Measurements from ENCODE around the gene CEP112. TPM values are rescaled to one million over a fixed set of nuclear protein-coding genes. Genes with fewer than 3 reads are reported as not detected.

The CEP112 gene
- total and polyA plus RNA-seq, 2 donors (not counting 1 experiment from before 2014, with no cell fraction given) = 5.4 to 6.4 TPM

- H3K27me3 ChIP-seq (ENCODE audit: control insufficient read depth, insufficient read depth, low read length) = no peaks in the 10 kb centered on the region
- H3K27ac ChIP-seq (ENCODE audit: insufficient read depth, low read length) = no peak overlapping the region
- H3K4me3 ChIP-seq (replicated peaks in 1 of 4; ENCODE audit: control extremely low read depth in 1 of 4, insufficient read depth in 1 of 4, low read depth in 3 of 4, low read length in 4 of 4) = no peak overlapping the region
- no peaks in the 10 kb centered on the region for H3K36me3 ChIP-seq (ENCODE audit: control insufficient read depth, insufficient read depth, low read length)
- H3K9ac ChIP-seq (ENCODE audit: insufficient read depth, low read length) = no peak overlapping the region
- H3K4me2 ChIP-seq (ENCODE audit: extremely low read depth, insufficient read depth, low read length) = no peak overlapping the region
- TF ChIP-seq EZH2 (IDR thresholded peaks at IDR 0.05; ENCODE audit: low read length, missing control alignments) = no peak
- no peak for TF ChIP-seq CTCF (conservative IDR thresholded peaks at IDR 0.05 in 1 of 2, IDR thresholded peaks at IDR 0.05 in 1 of 2; ENCODE audit: low read depth in 1 of 2, low read length in 2 of 2)
- no peaks in the 10 kb centered on the region for H3K4me1 ChIP-seq (ENCODE audit: control insufficient read depth, extremely low read depth, insufficient read depth, low read length)
- no peaks in the 10 kb centered on the region for H3K9me3 ChIP-seq (ENCODE audit: control insufficient read depth, insufficient read depth, low read depth, low read length)
- no peak overlapping the region for H2AFZ ChIP-seq (ENCODE audit: low read length)
- no peaks in the 10 kb centered on the region for H3K79me2 ChIP-seq (ENCODE audit: control insufficient read depth, insufficient read depth, low read length)
- H4K20me1 ChIP-seq (ENCODE audit: control insufficient read depth, extremely low read depth, insufficient read depth, low read length) = no peaks in the 10 kb centered on the region
- peak in 1 of 2 donors; percentile 16 for DNase-seq (ENCODE audit: low read depth in 2 of 2)
Observed at GRCh38 chr17:65978871-65979270, 213.1 kb downstream of the CEP112 start.

DNA sequence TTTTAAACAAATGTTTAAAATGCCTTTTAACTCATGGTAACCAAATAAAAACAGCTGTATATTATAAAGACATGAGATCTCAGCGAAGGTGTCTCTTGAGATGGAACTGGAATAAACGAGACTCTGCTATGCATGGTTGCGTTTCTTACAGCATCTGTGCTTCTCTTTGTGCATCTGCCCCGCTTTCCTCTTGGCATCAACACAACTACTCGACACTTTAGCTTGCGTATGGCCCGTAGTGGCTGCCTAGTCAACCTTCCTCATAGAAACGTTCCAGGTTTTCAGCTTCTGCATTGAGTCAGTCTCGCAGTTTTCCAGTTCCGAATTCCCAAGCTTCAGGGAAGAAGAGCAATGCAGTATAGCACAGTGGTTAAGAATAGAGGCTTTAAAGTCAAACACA is 214.9 kb downstream of the CEP112 start:
- TF ChIP-seq CTCF (conservative IDR thresholded peaks at IDR 0.05 in 1 of 2, IDR thresholded peaks at IDR 0.05 in 1 of 2; ENCODE audit: low read depth in 1 of 2, low read length in 2 of 2) (no peak), EZH2 (IDR thresholded peaks at IDR 0.05; ENCODE audit: low read length, missing control alignments) (no peak)
- H3K27ac ChIP-seq (ENCODE audit: insufficient read depth, low read length) = no peak overlapping the region
- H3K9me3 ChIP-seq (ENCODE audit: control insufficient read depth, insufficient read depth, low read depth, low read length) = no peaks in the 10 kb centered on the region

GRCh38 chr17:65975878-65976277 is 216.1 kb downstream of the CEP112 start:
- Histone ChIP-seq H3K4me3 (replicated peaks in 1 of 4; ENCODE audit: control extremely low read depth in 1 of 4, insufficient read depth in 1 of 4, low read depth in 3 of 4, low read length in 4 of 4) (no peak overlapping the region), H3K9me3 (ENCODE audit: control insufficient read depth, insufficient read depth, low read depth, low read length) (no peaks in the 10 kb centered on the region), H3K27me3 (ENCODE audit: control insufficient read depth, insufficient read depth, low read length) (no peaks in the 10 kb centered on the region), H3K4me2 (ENCODE audit: extremely low read depth, insufficient read depth, low read length) (no peak overlapping the region), H3K9ac (ENCODE audit: insufficient read depth, low read length) (no peak overlapping the region), H3K4me1 (ENCODE audit: control insufficient read depth, extremely low read depth, insufficient read depth, low read length) (no peaks in the 10 kb centered on the region), H3K79me2 (ENCODE audit: control insufficient read depth, insufficient read depth, low read length) (no peaks in the 10 kb centered on the region), H4K20me1 (ENCODE audit: control insufficient read depth, extremely low read depth, insufficient read depth, low read length) (no peaks in the 10 kb centered on the region), H3K27ac (ENCODE audit: insufficient read depth, low read length) (no peak overlapping the region), H2AFZ (ENCODE audit: low read length) (no peak overlapping the region), H3K36me3 (ENCODE audit: control insufficient read depth, insufficient read depth, low read length) (no peaks in the 10 kb centered on the region)
- TF ChIP-seq CTCF (conservative IDR thresholded peaks at IDR 0.05 in 1 of 2, IDR thresholded peaks at IDR 0.05 in 1 of 2; ENCODE audit: low read depth in 1 of 2, low read length in 2 of 2) = no peak
- TF ChIP-seq EZH2 (IDR thresholded peaks at IDR 0.05; ENCODE audit: low read length, missing control alignments) = no peak
- DNase-seq (ENCODE audit: low read depth in 2 of 2) = no peak

More for the DNA sequence above, 214.9 kb downstream of the CEP112 start:
- no peak overlapping the region for H3K4me3 ChIP-seq (replicated peaks in 1 of 4; ENCODE audit: control extremely low read depth in 1 of 4, insufficient read depth in 1 of 4, low read depth in 3 of 4, low read length in 4 of 4)
- H3K9ac ChIP-seq (ENCODE audit: insufficient read depth, low read length) = no peak overlapping the region
- no peaks in the 10 kb centered on the region for H3K79me2 ChIP-seq (ENCODE audit: control insufficient read depth, insufficient read depth, low read length)
- no peak for DNase-seq (ENCODE audit: low read depth in 2 of 2)
- H3K27me3 ChIP-seq (ENCODE audit: control insufficient read depth, insufficient read depth, low read length) = no peaks in the 10 kb centered on the region
- no peaks in the 10 kb centered on the region for H4K20me1 ChIP-seq (ENCODE audit: control insufficient read depth, extremely low read depth, insufficient read depth, low read length)
- no peak overlapping the region for H2AFZ ChIP-seq (ENCODE audit: low read length)
- H3K4me2 ChIP-seq (ENCODE audit: extremely low read depth, insufficient read depth, low read length) = no peak overlapping the region
- H3K4me1 ChIP-seq (ENCODE audit: control insufficient read depth, extremely low read depth, insufficient read depth, low read length) = no peaks in the 10 kb centered on the region
- H3K36me3 ChIP-seq (ENCODE audit: control insufficient read depth, insufficient read depth, low read length) = no peaks in the 10 kb centered on the region

Measured in fibroblast of lung (primary cell).